ENCODE measurements around the gene CEBPZOS.

Gene CEBPZOS

DNA sequence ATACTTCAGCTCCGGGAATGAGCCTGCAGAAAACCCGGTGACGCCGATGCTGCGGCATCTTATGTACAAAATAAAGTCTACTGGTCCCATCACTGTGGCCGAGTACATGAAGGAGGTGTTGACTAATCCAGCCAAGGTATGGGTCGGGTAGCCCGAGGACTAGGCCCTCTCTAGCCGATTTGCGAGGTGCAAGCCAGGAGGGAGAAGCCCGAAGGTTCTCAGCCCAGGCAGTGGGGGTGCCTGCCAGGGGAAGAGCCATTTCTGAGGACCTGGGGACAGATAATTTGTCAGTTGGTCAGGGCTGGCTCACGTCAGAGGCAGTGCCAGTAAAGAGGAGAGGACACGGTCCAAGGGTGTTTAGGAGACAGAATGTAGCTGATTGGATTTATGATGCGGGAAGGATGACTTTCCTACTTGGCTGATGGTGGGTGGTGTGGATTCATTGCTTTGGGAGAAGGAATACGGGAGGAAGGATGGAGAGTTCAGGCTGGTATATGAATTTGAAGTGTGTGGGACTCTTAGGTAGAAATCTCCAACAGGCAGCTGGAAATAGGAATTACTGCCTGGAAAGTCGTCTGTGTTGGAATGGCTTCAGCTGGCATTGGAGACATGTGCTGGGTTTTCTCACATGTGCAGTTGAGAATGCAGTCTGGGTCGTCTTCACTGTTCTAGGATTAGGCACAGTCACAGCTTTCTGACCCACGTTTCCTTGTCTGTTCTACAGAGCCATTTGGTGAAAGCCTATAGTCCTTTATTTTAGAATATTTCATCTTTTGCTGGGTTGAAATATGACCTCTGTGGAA, 36.0 kb downstream of the CEBPZOS start:
- no peak for DNase-seq (ENCODE audit: low read depth, low spot score)

DNA sequence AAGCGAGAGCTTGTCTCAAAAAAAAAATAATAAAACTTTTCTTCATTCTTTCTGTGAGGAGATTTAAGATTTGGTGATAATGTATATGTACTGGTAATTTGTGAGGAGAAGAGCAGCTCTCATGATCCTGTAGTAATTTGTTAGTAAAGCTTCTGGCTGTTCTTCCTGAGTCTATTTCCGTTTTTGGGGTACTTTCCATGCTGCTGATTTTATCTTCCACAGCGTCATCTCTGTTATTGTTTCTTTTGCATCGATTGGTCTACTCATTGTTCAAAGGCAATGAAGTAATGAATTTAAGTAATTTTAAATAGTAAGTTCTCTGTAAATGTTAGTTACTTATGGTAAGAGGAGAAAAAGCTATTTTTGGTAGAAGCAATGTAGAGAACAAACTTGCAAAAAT, 47.1 kb downstream of the CEBPZOS start:
- DNase-seq (ENCODE audit: low read depth, low spot score) = no peak

DNA sequence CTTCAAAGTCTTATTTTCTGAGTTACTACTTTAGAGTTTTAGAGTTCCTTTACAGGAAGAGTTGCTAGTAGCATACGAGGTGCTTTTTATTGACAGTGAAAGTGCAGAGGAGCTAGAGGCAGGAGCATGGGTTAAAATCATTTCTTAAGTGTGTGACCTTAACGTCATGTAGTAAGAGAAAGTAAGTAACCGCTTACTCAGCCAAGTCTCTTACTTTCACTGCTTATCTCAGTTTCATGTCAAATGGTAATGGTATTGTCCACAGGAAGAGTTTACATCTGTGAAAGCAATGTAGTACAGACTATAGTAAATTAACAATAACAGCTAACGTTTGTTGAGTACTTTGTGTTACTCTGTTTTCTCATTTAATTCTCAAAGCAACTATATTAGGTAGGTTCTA, 47.7 kb downstream of the CEBPZOS start:
- no peak for DNase-seq (ENCODE audit: low read depth, low spot score)

DNA sequence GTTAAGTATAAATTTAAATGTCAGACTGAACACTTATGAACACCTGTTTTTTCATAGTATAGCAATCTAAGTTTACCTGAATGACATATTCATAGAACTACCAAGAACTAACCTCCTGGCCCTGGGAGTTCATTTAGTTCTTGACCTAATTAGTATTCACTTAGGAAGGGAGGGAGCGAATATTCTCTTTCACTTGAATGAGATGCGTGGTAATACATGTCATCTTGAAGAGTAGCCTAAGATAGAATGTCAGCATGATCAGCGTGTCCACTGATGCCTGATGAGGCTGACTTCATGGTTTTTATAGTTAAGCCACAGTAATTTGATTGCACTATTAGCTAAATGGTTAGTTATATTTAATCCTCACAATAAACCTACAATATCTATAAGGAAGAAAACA, 48.5 kb downstream of the CEBPZOS start:
- DNase-seq (ENCODE audit: low read depth, low spot score) = no peak

DNA sequence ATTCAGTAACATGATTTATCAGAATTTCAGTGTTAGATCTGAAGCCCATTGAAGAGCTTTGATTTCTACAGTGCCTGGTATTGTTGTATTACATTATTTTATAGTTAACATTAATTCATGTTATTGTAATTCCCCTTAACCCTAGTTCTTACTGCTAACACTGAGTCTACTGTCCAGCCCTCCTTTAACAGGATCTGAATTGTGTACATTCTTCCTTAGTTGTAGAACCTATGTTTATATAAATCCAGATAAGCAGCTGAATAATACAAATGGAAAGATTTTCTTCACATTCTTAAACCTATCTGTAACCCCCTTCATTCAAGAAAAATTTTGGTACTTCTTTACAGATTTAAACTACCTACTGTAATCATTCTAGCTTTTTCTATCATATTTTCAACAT, 49.9 kb downstream of the CEBPZOS start:
- no peak for DNase-seq (ENCODE audit: low read depth, low spot score)

DNA sequence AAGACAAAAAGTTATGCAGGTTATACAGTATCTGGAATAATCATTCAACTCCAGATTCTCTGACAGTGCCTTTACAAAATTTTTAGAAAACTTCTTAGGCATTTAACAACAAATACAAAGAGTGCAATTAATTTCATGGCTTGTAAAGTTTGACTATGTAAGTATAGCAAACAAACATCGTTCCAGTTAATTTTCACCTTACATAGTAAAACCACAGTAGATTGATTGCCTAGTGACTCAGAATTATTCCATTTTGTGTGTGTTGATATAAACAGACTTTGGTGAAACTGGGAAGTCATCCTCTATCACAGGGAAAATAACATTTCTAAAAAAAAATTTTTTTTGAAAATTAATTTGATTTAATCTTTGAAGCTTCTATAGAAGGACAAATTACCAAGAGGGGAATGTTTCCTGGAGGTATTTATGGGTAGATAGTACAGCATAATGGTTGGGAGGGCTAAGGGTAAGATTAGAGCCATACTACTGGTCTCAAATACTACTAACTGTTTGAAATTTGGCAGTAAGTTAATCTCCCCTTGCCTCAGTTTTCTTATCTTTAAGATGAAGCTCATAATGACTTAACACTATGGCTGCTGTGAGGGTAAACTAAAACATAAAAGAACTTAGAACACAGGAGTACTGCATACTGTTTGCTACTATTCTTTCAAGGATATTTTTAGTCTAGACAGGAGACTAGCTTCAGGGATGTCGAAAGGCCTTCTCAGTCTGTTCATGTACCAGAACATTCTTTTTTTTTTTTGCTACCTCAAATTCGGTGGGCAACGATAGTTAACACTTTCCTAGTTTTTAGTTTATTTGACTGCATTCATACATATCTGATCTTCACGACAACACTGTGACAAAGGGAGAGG, 54.8 kb downstream of the CEBPZOS start:
- no peak for DNase-seq (ENCODE audit: low read depth, low spot score)

Data from smooth muscle cell of the brain vasculature (primary cell).